AG04449 (cell line): Measurements from ENCODE around the gene CDC42BPB.

Experiments
- CTCF ChIA-PET: fragments of 350-600 bp; formaldehyde crosslinking; extraction: SDS; loops from one replicate; lab custom pipeline; 2021; ENCODE audit warnings: antibody characterized with exemption; lab: Yijun Ruan, JAX
- POLR2A ChIA-PET: fragments of 400-600, 350-600 bp; formaldehyde crosslinking; extraction: SDS; loops from one replicate; lab custom pipeline; 2020; ENCODE audit warnings: antibody characterized with exemption, inconsistent platforms; lab: Yijun Ruan, JAX
- DNase-seq: peaks from one replicate; pipeline ENCODE4 v3.0.0-alpha.2; 2010; ENCODE audit warnings: low read depth, low spot score
- H3K4me3 ChIP-seq: 2 replicates; pipeline ENCODE4 v1.5.1; 2011; ENCODE audit warnings: low read depth, mild to moderate bottlenecking, control low read depth, low read length
- TF ChIP-seq, protein P1 (sequence below): IDR thresholded peaks from one replicate; pipeline ENCODE4 v1.5.1; 2011; ENCODE audit warnings: mild to moderate bottlenecking, moderate library complexity, low read length, control low read depth, inconsistent platforms; ENCODE audit not compliant: insufficient read depth; ENCODE audit errors: missing control alignments

CDC42BPB gene

DNA sequence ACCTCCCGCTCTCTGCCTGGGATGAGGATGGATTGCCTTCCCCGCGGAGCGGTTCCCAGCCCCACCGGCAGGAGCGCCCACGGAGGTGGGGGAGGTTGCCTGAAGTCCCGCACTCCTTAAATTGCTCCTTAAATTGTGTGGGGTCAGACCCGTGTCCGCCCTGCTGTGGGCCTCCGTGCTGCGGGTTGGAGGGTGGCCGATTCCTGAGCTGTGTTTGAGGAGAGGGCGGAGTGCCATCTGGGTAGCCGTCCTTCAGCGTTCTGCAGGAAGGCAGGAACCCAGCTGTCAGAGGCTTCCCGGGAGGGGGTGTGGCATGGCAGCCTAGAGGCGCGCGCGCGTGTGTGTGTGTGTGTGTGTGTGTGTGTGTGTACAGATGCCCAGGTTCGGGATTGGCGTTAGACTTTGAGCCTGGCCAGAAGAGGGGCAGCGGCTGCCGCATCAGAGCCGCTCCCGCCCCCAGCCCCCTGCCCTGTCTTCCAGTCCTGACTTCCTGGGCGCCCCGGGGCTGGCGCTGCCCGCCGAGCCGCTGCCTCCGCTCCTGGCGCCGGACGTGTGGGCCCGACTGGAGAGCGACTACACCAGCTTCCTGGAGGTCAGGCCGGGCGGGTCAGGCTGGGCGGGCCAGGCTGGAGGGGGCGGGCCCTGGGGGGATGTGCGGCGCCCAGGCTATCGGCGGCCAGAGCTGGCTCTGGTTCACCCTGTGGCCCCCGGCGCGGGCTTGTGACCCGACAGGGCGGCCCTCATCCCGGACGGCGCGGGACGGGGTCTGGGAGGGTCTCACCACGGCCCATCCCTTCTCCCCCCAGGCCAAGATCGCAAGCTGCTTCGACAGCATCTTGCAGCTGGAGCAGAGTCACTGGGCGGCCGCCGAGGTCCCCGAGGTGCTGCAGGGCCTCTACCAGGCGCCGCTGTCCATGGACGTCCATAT, 46.4 kb upstream of the CDC42BPB start:
- TF ChIP-seq, protein P1, sequence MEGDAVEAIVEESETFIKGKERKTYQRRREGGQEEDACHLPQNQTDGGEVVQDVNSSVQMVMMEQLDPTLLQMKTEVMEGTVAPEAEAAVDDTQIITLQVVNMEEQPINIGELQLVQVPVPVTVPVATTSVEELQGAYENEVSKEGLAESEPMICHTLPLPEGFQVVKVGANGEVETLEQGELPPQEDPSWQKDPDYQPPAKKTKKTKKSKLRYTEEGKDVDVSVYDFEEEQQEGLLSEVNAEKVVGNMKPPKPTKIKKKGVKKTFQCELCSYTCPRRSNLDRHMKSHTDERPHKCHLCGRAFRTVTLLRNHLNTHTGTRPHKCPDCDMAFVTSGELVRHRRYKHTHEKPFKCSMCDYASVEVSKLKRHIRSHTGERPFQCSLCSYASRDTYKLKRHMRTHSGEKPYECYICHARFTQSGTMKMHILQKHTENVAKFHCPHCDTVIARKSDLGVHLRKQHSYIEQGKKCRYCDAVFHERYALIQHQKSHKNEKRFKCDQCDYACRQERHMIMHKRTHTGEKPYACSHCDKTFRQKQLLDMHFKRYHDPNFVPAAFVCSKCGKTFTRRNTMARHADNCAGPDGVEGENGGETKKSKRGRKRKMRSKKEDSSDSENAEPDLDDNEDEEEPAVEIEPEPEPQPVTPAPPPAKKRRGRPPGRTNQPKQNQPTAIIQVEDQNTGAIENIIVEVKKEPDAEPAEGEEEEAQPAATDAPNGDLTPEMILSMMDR, result peak; percentile 43
- POLR2A ChIA-PET, result no interaction called here
- no peak for DNase-seq
- CTCF ChIA-PET, result interaction anchor here (0.7 to 9.9 kb wide), 33 partner anchors 8 to 232 kb away, joined by 3 to 171 read pairs (median 7); partner anchors contain the start of gene EXOC3L4
- H3K4me3 ChIP-seq, result no peak overlapping the region; the same call in 1 of the 2 replicates

DNA sequence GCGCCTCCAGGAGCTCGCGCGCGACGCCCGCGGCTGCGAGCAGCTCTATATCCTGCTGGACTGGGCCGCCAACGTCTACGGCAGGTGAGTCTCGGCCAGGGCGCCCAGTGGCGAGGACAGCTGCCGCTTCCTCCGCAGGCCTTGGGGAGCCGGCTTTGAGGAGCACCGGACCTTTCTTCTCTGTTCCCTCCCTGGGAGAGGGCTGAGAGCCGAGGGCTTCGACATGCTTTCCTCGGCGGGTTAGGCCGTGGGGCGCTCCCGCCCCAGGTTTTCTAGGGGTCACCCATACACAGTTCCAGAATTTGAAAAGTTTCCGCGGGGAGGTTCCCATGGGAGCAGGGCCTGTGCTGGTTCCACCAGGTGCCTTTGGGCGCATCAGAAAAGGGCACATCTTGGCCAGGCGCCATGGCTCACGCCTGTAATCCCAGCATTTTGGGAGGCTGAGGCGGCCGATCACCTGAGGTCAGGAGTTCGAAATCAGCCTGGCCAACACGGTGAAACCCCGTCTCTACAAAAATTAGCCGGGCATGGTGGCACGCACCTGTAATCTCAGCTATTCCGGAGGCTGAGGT, 45.4 kb upstream of the CDC42BPB start:
- TF ChIP-seq, protein P1, result no peak
- no peak for DNase-seq
- ChIA-PET POLR2A (no interaction called here), CTCF (interaction anchor here (3.2 to 9.9 kb wide), 9 partner anchors 7 to 189 kb away, joined by 17 to 171 read pairs (median 42); partner anchors contain the start of gene EXOC3L4)
- no peak overlapping the region for H3K4me3 ChIP-seq

DNA sequence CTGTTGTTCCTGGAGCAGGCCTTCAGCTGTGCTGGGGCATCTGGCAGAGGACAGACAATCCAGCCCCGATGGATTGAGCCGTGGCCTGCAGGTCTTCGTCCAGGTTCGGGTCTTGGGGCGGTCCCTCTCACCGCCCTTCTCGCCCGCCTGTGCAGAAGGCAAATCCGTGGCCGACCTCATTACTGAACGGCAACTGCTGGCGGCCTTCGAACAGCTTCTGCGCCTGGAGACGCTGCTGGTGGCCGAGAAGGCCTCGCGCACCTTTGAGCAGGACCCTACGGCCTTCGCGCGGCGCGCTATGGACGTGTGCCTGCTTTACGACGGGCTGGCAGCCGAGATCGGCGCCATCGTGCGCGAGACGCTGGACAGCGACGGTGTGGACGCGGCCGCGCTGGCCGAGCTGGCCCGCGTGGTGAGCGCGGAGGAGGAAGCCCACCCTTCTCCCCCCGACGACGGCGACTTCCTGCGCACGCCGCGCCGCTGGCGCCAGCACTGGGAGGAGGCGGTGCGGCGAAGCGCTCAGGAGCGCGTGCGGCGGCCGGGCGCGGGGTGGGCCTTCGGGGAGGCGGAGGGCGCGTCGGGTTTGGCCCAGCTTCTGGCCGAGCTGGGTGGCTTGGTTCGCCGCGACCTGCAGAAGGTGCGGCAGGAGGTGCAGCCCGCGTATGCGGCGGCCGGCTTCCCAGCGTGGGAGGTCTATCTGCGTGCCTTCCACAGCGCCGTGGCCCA, 44.8 kb upstream of the CDC42BPB start:
- CTCF ChIA-PET, result interaction anchor here (3.2 to 9.9 kb wide), 5 partner anchors 22 to 189 kb away, joined by 17 to 171 read pairs (median 42); no protein-coding TSS in a partner anchor
- DNase-seq, result no peak
- no peak overlapping the region for H3K4me3 ChIP-seq
- TF ChIP-seq, protein P1, result no peak
- POLR2A ChIA-PET, result no interaction called here

DNA sequence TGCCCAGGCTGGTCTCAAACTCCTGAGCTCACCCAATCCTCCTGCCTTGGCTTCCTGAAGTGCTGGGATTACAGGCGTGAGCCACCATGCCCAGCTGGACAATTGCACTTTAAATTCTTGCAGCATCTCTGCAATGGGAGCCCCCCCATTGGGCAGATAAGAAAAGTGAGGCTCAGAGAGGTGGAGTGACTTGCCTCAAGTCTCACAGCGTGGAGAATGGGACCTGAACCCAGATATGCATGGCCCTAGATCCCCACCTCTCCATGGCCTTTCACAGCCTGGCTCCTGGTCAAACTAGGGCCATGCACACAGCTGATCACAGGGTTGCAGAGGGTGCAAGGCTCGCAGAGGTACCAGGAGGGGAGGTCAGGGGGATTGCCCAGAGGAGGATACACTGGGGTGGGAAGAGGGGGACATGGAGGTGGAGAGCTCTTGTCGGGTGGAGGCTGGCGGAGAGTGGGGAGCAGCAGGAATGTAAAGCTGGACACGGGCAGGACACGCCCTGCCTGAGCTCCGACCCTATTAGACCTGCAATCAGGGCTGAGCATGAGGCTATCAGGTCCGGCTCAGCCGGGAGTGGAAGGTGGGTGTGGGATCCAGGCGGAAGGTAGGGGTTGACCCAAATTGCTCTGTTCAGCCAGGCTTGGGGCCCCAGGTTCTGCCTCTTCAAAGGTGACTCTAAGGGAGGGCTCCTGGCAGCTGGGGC, 44.1 kb upstream of the CDC42BPB start:
- DNase-seq, result no peak
- ChIA-PET CTCF (interaction anchor here (0.7 to 9.9 kb wide), 4 partner anchors 10 to 190 kb away, joined by 3 to 171 read pairs (median 22); no protein-coding TSS in a partner anchor), POLR2A (interaction anchor here (0.7 kb wide), 1 partner anchor 290 kb away, joined by 3 read pairs; no protein-coding TSS in a partner anchor)
- no peak overlapping the region for H3K4me3 ChIP-seq
- TF ChIP-seq, protein P1, result no peak

DNA sequence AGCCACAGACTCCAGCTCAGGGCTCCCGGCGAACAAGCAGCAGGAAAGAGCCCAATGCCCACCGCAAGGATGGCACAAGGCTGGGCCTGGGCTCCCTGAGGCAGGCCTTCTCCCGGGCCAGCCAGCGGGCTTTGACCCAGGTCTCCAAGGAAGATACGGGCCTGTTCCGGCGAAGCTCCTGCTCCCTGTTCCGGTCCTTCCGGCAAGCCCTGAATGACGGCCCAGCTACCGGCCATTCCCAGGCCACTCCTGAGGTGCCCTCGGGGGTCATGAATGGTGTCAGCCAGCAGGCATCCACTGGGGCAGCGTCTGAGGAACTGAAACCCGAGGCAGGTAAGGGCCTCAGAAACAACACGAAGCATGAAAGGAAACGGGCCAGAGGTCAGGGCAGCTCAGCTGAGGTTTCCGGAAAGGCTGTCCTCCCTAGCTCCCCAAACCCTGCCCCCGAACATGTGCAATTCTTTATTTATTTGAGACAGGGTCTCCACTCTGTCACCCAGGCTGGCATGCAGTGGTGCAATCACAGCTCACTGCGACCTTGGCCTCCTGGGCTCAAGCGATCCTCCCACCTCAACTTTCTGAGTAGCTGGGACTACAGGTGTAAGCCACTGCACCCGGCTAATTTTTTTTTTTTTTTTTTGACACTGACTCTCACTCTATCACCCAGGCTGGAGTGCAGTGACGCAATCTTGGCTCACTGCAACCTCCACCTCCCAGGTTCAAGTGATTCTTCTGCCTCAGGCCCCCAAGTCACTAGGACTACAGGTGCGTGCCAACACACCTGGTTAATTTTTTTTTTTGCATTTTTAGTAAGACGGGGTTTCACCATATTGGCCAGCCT, 43.2 kb upstream of the CDC42BPB start:
- H3K4me3 ChIP-seq, result no peak overlapping the region
- POLR2A ChIA-PET, result interaction anchor here (0.7 kb wide), 1 partner anchor 291 kb away, joined by 3 read pairs; no protein-coding TSS in a partner anchor
- CTCF ChIA-PET, result interaction anchor here (0.7 to 9.9 kb wide), 5 partner anchors 8 to 191 kb away, joined by 3 to 171 read pairs (median 3); no protein-coding TSS in a partner anchor
- no peak for DNase-seq
- TF ChIP-seq, protein P1, result no peak
